ENCODE results near the gene IFT22. TPM values are rescaled to one million over a fixed set of nuclear protein-coding genes. Genes with fewer than 3 reads are reported as not detected.
"Not testable (repeated sequence)": the region's sequence is repeated elsewhere in the genome, so short reads cannot be mapped to it uniquely, and the experiment has no call there.

The IFT22 gene
- polyA plus RNA-seq, 3 donors from 2014 or later: 6.0 to 9.9 (median 6.2) TPM

DNA sequence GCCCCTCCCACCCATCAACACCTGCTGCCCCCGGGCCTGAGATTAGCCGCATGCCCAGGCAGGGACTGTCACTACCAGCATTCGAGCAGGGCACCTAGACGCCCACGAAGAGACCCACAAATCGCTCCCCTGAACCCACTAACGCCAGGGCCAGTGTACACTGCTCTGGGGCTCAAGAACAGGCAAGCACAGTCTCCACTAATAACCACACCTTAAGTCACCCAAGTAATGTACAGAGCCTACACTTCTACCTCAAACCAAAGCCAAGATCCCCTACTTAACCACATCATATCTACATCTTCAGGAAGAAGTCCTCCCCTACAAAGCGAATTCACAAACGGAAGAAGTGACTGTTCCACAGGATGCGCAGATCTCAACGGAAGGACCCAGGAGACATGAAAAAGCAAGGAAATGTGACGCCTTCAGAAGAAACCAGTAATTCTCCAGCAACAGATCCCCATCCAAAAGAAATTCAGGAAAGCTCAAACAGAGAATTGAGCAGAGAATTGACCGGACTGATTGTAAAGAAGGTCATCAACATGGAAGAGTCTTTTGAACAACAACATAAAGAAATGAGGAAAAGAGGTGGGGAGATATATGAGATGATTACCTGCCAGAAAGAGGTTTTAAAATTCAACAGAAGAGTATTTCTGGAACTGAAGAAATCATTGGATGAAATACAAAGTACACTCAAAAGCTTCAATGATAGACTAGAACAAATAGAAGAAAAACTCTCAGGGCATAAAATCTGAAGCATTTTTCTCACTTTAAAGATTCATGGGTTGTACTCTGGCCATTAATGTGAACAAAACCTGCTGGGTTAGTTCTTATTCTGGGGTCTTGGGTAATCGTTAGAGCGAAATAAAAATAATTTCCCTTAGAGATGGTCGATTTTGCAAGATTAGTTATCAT lies 20.9 kb downstream of the IFT22 start:
- Mint-ChIP-seq H3K27me3 (ENCODE audit: low read depth in 3 of 3) (peaks cover 9 to 33% (median 28%) of the 10 kb centered on the region in 3 donors), H3K9me3 (peaks cover 10 to 17% (median 11%) of the 10 kb centered on the region in 6 donors), H3K36me3 (peaks cover 12 to 13% (median 13%) of the 10 kb centered on the region in 3 donors), H3K4me1 (peaks cover 8 to 9% of the 10 kb centered on the region in 2 donors), H3K27ac (no peak overlapping the region), H3K4me3 (peak overlapping the region in 3 of 5 donors; percentile 0 to 8 (median 2))
- no peak for DNase-seq

DNA sequence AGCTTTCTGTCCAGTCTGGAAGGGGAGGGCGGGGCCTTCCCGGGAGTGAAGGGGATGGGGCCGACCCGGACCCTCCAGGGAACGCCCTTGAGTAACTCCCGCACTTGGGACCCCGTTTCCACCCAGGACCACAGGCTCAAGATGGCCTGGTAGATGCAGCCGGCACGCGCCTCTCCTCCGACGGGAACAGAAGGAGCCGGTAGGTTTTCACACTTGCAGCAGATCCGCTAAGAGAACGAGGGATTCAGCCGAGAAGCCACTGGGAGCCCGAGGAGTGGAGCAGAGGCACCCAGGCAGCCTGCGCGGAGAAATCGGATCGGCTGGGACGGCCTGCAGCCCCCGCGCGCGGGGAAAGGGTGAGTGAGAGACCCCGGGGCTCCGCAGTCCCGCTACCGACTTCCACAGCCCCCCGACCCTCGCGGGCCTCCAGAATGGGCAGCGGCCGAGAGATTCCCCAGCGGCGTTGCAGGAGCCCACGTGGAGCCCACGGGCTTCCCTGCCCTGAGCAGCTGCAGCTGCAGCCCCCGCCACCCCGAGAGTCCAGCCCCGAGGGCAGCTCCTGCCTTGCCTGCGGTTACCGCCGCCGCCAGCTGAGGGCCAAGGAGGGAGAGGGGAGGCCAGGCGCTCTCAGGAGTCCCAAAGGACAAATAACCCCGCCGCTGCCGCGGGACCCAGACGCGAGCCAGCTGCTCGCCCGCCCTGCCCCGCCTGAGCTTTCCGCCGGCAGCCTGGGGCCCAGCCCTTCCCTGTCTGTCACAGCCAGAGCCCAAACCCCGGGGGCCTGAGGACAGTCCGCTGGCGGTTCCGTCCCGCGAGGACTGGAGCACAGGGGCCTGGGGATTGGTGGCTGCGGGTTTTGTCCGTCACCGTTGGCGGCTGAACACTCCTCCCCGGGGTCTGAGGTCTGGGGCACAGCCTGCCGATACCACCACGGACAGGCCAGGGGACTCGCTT lies 21.8 kb downstream of the IFT22 start:
- Mint-ChIP-seq H3K27me3 (ENCODE audit: low read depth in 3 of 3) (peaks cover 11 to 32% (median 27%) of the 10 kb centered on the region in 3 donors), H3K27ac (no peak overlapping the region), H3K4me3 (no peak overlapping the region), H3K4me1 (peaks cover 8 to 9% of the 10 kb centered on the region in 2 donors), H3K9me3 (peaks cover 10 to 17% (median 11%) of the 10 kb centered on the region in 6 donors), H3K36me3 (peaks cover 12 to 13% (median 13%) of the 10 kb centered on the region in 3 donors)
- DNase-seq: no peak

DNA sequence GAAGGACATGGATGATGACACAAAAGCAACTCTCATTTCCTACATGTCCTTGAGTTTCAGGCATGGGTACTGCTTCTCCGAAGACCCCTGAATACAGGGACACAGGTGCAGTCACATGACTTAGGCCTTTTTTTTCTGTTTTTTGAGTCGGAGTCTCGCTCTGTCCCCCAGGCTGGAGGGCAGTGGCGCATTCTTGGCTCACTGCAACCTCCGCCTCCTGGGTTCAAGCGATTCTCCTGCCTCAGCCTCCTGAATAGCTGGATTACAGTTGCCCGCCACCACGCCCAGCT lies 26.8 kb downstream of the IFT22 start:
- Mint-ChIP-seq H3K4me3 (no peak overlapping the region), H3K36me3 (peaks cover 4% of the 10 kb centered on the region in 3 donors), H3K27me3 (ENCODE audit: low read depth in 3 of 3) (peaks cover 5 to 21% (median 13%) of the 10 kb centered on the region in 3 donors), H3K9me3 (peaks cover 0 to 2% (median 0%) of the 10 kb centered on the region in 6 donors), H3K4me1 (peaks cover 9 to 10% of the 10 kb centered on the region in 2 donors), H3K27ac (no peak overlapping the region)
- no peak for DNase-seq

DNA sequence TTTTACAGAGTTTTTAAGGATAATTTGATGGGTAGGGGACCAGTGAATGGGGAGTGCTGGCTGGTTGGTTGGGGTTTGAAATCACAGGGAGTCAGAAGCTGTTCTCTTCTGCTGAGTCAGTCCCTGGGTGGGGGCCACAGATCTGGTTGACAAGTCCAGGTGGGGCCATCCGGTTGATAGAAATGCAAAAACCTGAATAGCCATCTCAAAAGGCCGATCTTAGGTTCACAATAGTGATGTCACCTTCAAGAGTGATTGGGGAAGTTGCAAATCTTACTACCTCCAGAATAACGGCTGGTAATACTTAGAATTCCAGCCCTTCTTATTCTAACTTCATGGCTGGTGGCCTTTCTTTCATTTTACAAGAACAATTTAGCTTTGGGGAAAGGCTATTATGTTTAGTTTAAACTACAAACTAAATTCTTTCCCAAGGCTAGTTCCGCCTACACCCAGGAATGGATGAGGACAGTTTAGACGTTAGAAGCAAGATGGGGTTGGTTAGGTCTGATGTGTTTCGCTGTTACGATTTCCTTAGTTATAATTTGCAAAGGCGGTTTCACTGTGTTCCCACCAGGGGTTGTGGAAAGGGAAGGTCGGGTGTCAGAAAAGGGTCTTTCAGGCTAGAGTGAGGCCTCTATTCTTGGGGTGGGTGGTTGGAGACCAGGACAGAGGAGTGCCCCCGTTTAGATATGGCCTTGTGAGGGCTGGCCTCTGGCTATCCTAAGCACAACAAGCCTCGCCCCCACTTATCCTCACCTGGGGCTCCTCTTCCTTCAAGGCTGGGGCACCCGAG lies 27.4 kb downstream of the IFT22 start:
- no peak overlapping the region for H3K4me3 Mint-ChIP-seq
- peaks cover 9 to 14% of the 10 kb centered on the region in 2 donors for H3K4me1 Mint-ChIP-seq
- peaks cover 5 to 23% (median 13%) of the 10 kb centered on the region in 3 donors for H3K27me3 Mint-ChIP-seq (ENCODE audit: low read depth in 3 of 3)
- DNase-seq: no peak
- no peak overlapping the region for H3K27ac Mint-ChIP-seq
- no peaks in the 10 kb centered on the region for H3K9me3 Mint-ChIP-seq
- peaks cover 4% of the 10 kb centered on the region in 3 donors for H3K36me3 Mint-ChIP-seq

DNA sequence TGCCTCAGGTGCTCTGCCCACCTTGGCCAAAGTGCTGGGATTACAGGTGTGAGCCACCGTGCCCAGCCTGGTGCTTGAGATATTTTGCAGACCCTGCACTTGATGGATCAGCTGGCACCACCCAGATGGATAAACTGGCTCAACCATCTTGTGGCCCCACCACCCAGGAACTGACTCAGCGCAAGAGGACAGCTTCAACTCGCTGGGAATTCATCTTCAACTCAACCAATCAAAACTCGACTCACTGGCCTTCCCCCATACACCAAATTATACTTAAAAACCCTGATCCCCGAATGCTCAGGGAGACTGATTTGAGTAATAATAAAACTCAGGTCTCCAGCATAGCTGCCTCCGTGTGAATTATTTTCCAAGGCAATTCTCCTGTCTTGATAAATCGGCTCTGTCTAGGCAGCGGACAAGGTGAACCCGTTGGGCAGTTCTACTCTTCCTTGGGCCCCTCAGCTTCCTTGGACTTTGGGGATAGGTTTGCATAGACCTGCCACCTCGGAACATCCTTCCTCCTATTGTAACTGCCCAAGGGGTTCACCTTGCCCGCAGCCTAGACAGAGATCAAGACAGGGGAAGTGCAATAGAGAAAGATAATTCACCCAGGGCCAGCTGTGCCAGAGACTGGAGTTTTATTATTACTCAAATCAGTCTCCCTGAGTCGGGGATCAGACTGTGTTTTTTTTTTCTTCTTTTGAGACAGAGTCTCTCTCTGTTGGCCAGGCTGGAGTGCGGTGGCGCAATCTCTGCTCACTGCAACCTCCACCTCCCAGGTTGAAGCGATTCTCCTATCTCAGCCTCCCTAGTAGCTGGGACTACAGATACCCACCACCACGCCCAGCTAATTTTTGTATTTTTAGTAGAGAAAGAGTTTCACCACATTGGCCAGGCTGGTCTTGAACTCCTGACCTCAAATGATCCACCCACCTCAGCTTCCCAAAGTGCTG lies 28.3 kb downstream of the IFT22 start:
- not testable (repeated sequence) for H3K27ac Mint-ChIP-seq, H3K36me3 Mint-ChIP-seq, H3K4me3 Mint-ChIP-seq, DNase-seq, H3K9me3 Mint-ChIP-seq
- Mint-ChIP-seq H3K27me3 (ENCODE audit: low read depth in 3 of 3) (peaks cover 7 to 23% (median 8%) of the 10 kb centered on the region in 3 donors), H3K4me1 (peaks cover 9 to 14% of the 10 kb centered on the region in 2 donors)

DNA sequence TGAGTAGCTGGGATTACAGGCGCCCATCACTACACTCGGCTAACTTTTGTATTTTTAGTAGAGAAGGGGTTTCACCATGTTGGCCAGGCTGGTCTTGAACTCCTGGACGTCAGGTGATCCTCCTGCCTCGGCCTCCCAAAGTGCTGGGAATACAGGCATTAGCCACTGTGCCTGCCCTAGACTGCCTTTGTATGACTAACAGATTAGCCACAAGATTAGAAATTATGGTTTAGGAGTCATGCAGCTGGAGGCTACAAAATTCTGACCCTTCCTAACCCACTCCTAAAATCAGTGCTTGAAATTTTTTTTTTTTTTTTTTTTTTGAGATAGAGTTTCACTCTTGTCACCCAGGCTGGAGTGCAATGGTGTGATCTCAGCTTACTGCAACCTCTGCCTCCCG lies 29.0 kb downstream of the IFT22 start:
- not testable (repeated sequence) for H3K9me3 Mint-ChIP-seq, H3K4me3 Mint-ChIP-seq, H3K36me3 Mint-ChIP-seq, DNase-seq, H3K27ac Mint-ChIP-seq
- Mint-ChIP-seq H3K4me1 (peaks cover 9 to 14% of the 10 kb centered on the region in 2 donors), H3K27me3 (ENCODE audit: low read depth in 3 of 3) (peaks cover 4 to 20% (median 7%) of the 10 kb centered on the region in 3 donors)

DNA sequence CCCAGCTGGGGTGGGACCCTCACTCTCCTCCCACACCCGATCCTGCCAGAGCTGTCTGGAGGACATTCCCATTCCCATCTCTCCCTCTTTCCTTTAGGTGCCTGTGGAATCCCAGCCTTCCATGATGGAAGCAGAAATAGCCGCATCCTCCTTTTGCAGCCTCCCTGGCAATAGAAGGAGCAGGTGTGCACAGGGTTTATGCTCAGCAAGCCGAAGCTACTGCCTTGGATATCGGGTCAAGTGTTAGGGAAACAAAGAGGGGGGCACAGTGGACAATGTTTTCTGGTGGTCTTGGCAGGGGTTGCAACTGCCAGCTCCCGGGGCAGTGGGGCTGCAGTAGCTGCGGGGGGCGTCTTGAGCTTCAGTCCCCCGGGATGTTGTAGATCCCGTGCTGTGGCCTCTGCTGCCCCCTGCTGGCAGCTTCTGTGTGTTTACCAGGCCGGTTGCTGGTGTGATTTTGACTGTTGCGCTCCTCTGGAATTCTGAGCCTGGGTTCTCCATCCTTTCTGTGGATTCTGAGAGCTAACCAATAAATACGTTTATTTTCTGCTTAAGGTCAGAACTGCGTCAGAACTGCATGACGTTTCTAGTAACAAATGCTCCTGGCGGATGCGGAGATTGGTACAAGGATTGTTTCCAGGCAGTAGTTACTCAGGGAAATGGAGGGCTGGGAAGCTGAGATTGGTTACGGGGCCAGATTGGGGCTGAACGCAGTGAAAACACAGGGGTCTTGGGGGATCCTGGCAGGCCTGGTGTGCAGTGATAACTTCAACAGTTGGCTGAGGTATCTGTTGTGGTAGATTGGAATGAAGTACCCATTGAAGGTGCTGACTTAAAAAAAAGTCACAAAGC lies 31.2 kb downstream of the IFT22 start:
- peaks cover 14 to 16% of the 10 kb centered on the region in 2 donors for H3K4me1 Mint-ChIP-seq
- H3K27ac Mint-ChIP-seq, H3K36me3 Mint-ChIP-seq, H3K9me3 Mint-ChIP-seq: not testable (repeated sequence)
- peak; percentile 43 to 53 (median 52) for DNase-seq
- peaks cover 4 to 13% (median 7%) of the 10 kb centered on the region in 3 donors for H3K27me3 Mint-ChIP-seq (ENCODE audit: low read depth in 3 of 3)
- H3K4me3 Mint-ChIP-seq: peak overlapping the region in 1 of 5 donors; percentile 36

DNA sequence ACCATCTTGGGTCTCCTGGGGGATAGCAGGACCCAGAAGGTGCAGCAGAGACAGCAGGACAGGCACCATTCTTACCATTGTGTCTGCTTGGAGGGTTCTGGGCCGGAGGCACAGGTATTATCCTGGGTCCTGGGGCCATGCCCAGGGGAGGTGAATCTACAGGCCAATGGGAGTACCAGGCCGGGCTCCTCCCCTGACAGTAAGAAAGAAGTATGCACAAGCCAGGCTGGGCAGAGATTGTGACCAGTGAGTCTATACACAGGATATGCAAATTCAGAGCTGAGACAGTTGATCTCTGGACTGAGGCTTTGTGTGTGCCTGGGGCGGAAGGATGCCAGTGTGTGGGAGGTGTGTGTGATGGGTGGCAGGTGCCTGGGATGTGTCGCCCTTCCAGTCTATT lies 31.9 kb downstream of the IFT22 start:
- not testable (repeated sequence) for H3K36me3 Mint-ChIP-seq, DNase-seq, H3K9me3 Mint-ChIP-seq
- H3K4me3 Mint-ChIP-seq: peak overlapping the region in 1 of 5 donors; percentile 17
- peaks cover 4 to 11% (median 5%) of the 10 kb centered on the region in 3 donors for H3K27me3 Mint-ChIP-seq (ENCODE audit: low read depth in 3 of 3)
- H3K4me1 Mint-ChIP-seq: peaks cover 14 to 16% of the 10 kb centered on the region in 2 donors
- H3K27ac Mint-ChIP-seq: peak overlapping the region in 2 of 6 donors; percentile 42 to 73

DNA sequence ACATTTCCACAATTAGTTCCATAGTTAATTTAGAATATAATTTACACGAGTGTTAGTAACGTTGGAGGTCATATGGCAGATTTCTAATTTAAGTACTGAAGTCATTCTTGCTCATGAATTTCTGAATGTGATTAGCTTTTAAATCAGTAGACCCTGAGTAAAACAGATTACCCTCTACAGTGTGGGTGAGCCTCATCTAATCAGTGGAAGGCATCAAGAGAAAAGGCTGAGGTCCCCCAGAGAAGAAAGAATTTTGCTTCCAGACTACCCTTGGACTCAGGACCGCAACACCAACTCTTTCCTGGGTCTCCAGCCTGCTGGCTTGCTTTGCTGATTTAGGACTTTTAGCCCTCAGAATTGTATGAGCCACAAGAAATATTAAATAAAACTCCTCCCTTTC lies 33.2 kb downstream of the IFT22 start:
- Mint-ChIP-seq H3K9me3 (peaks cover 0 to 6% (median 0%) of the 10 kb centered on the region in 6 donors), H3K27me3 (ENCODE audit: low read depth in 3 of 3) (peaks cover 2 to 7% (median 4%) of the 10 kb centered on the region in 3 donors), H3K27ac (no peak overlapping the region), H3K4me1 (peaks cover 14 to 16% of the 10 kb centered on the region in 2 donors), H3K4me3 (no peak overlapping the region), H3K36me3 (no peaks in the 10 kb centered on the region)
- no peak for DNase-seq

DNA sequence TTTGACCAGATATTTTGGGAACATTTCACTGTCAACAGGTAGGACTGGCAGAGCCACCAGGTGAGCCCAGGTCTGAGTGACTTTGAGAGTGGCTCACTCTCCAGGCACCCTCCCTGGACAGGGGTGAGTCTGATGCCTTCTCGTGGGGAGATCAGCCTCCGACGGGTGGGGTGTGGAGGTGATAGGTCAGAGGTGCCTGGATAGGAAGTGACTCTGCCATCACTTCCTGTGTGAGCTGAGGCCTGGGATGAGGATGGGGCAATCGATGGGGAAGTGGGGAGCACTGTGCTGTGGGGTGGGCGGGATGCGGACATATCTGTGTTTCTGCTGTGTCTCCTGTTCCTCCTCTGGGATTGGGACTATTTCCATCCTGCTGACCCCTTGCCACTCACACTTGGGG lies 34.6 kb downstream of the IFT22 start:
- peaks cover 19 to 22% of the 10 kb centered on the region in 2 donors for H3K4me1 Mint-ChIP-seq
- peaks cover 0 to 6% (median 0%) of the 10 kb centered on the region in 6 donors for H3K9me3 Mint-ChIP-seq
- H3K36me3 Mint-ChIP-seq: no peaks in the 10 kb centered on the region
- no peak for DNase-seq
- peaks cover 3 to 10% (median 9%) of the 10 kb centered on the region in 3 donors for H3K27me3 Mint-ChIP-seq (ENCODE audit: low read depth in 3 of 3)
- peak overlapping the region in 1 of 6 donors; percentile 58 for H3K27ac Mint-ChIP-seq
- H3K4me3 Mint-ChIP-seq: no peak overlapping the region

DNA sequence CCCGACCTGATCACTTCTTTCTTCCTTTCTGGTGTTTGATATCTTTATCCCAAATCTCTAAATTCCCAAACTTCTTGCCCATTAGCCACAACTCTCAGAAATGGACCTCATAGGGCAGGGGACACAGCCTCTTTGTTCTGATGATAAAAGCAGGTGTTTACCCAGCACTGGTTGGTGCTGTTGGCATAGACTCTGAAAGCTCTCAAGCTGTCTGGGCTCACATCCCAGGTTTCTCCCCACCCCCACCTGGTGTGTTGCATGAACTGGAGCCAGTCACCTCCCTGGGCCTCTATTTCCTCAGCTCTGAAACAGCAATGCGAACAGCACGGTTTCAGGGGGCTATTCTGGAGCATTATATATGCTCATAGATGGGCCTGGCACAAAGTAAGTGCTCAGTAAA lies 35.7 kb downstream of the IFT22 start:
- not testable (repeated sequence) for H3K36me3 Mint-ChIP-seq, DNase-seq, H3K27ac Mint-ChIP-seq, H3K4me3 Mint-ChIP-seq, H3K9me3 Mint-ChIP-seq
- Mint-ChIP-seq H3K27me3 (ENCODE audit: low read depth in 3 of 3) (peaks cover 4 to 12% (median 9%) of the 10 kb centered on the region in 3 donors), H3K4me1 (peaks cover 19 to 22% of the 10 kb centered on the region in 2 donors)

All from immature natural killer cell (primary cell).